Keratinocyte (primary cell): ENCODE measurements around the gene MAP3K20.
"Not testable (repeated sequence)": the region's sequence is repeated elsewhere in the genome, so short reads cannot be mapped to it uniquely, and the experiment has no call there.

Experiments
- EZH2 ChIP-seq: IDR thresholded peaks from one replicate; pipeline ENCODE4 v1.6.1; 2012; ENCODE audit warnings: inconsistent platforms, mild to moderate bottlenecking, low read length, moderate library complexity
- TF ChIP-seq, protein P1 (sequence below), 3 experiments: IDR thresholded peaks in 1 of 3; conservative IDR thresholded peaks in 1 of 3; optimal IDR thresholded peaks in 1 of 3; 2 replicates in 2 of 3; 3 replicates in 1 of 3; pipeline versions ENCODE3 to v1.5.1; 2011; ENCODE audit warnings: low read length in 3 of 3, mild to moderate bottlenecking in 3 of 3, moderate library complexity in 2 of 3, control low read depth in 1 of 3, inconsistent platforms in 1 of 3; ENCODE audit not compliant: insufficient read depth in 2 of 3; ENCODE audit errors: extremely low read depth in 1 of 3

GRCh38 chr2:173262356-173262755 is 186.7 kb downstream of the MAP3K20 start:
- not testable (repeated sequence) for TF ChIP-seq EZH2
- TF ChIP-seq, protein P1, sequence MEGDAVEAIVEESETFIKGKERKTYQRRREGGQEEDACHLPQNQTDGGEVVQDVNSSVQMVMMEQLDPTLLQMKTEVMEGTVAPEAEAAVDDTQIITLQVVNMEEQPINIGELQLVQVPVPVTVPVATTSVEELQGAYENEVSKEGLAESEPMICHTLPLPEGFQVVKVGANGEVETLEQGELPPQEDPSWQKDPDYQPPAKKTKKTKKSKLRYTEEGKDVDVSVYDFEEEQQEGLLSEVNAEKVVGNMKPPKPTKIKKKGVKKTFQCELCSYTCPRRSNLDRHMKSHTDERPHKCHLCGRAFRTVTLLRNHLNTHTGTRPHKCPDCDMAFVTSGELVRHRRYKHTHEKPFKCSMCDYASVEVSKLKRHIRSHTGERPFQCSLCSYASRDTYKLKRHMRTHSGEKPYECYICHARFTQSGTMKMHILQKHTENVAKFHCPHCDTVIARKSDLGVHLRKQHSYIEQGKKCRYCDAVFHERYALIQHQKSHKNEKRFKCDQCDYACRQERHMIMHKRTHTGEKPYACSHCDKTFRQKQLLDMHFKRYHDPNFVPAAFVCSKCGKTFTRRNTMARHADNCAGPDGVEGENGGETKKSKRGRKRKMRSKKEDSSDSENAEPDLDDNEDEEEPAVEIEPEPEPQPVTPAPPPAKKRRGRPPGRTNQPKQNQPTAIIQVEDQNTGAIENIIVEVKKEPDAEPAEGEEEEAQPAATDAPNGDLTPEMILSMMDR (optimal IDR thresholded peaks at IDR 0.05 in 1 of 3, IDR thresholded peaks at IDR 0.05 in 1 of 3, conservative IDR thresholded peaks at IDR 0.05 in 1 of 3; ENCODE audit: extremely low read depth in 1 of 3, insufficient read depth in 2 of 3, low read length in 3 of 3): not testable (repeated sequence)
